GM18505 (cell line): ENCODE data around the gene CDK5R1.
A peak's percentile ranks its signal among the peaks of the same experiment; 100 is the strongest.

Source experiments
- ATAC-seq: cut with Tn5 transposase; IDR thresholded peaks from one replicate; pipeline ENCODE4 v1.9.1; 2021; ENCODE audit not compliant: unreplicated experiment
- POLR2A ChIP-seq: IDR thresholded peaks from 4 replicates; pipeline ENCODE4 v1.6.1; 2011; ENCODE audit warnings: borderline replicate concordance; ENCODE audit not compliant: insufficient read depth, insufficient read length; ENCODE audit errors: extremely low read depth

The CDK5R1 gene

DNA sequence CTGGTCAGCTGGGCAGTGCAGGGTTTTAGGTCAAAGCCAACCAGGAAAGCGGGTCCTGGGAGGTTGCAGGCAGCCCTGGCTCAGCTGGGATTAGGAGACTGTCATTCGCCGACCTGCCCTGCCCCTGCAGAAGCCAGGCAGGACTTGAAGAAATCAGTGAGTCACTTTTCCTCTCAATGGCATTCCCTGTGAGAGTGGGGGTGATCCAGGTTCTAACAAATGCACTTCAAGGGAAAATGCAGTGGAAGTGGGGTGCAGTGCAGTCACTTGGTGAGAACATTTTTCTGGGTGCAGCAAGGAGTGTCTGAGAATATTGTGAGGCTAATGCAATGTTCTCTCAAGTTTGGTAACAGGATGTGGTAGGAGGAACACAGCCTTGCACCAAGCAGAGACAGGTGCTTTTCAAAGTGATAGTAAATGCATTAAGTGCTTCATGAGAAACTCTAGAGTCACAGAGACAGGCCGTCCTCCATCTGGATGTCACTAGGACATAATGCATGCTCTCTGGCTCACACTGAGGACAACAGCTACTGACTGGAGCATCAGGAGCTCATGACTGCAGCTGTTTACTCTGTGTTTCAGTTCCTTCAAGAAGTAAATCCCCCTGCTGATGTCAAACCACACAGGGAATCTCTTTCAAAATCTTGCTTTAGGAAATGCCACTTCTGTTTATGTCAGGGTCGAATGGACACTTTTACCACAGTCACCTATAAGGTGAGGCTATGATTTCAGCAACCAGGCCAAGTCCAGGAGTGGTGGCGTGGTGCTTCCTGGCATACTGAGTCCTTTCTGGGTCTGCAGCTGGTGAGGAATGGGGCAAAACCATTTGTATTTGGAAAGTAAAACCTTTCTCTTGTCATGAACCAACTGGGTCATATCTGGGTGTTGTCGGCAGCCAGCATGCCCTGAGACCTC, 16.7 kb downstream of the CDK5R1 start:
- ATAC-seq, result peak; percentile 79
- TF ChIP-seq POLR2A, result no peak

GRCh38 chr17:32504166-32504990, 17.6 kb downstream of the CDK5R1 start:
- peak; percentile 23 for ATAC-seq
- TF ChIP-seq POLR2A, result no peak

DNA sequence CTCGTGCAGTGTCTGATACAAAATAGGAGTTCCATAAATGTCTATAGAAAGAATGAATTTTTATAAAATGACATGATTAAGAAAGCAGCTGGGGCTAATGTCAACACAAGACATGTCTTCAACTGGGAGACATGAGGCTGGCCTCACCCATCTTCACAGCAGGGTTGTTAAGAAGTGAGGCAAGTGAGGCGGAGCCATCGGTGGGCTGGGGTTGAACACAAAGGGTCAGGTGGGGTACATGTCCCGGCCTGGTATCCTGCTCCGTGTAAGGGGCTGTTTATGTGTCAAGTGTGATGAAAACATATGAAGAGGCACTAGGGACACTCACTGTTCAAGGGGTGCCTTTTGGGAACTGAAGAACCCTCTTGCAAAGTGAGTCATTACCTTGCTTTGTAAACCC, 22.1 kb downstream of the CDK5R1 start:
- no peak for TF ChIP-seq POLR2A
- ATAC-seq, result no peak

DNA sequence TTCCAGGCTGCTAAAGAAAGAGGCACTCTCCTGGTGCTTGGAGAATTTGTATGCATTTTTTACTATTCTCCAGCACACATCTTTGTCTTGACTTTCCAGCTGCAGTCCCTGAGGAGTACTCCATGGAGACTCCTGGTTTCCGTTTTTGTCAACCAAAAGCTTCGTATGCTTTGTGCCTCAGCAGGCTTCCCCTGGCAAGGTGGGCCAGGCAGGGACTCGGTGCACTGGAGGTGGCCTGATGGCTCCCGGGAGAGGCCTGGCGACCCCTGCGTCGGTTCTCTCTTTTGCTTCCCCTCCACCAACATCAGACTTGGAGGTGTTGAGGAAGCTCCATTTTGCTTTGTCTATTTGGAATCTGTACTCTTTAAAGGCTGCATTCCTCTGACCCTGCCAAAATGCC, 23.7 kb downstream of the CDK5R1 start:
- TF ChIP-seq POLR2A, result no peak
- ATAC-seq, result no peak

DNA sequence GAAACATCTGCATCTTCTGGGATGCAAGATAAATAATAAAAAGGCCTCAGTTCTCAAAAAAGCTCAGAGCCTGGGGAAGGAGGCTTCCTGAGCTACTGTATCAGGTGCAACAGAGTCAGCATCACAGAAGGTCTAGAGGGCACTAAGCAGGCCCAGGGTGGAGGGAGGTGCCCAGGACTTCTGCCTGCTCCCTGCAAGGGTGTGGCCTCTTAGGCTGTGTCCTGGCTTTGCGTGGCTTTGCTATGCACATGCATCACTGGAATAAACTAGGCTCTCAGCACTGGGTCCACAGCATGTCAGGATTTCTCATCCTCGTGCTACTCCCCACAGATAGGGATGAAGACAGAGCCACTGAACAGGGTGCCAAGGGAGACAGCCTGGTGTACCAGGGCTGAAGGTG, 25.5 kb downstream of the CDK5R1 start:
- ATAC-seq, result no peak
- no peak for TF ChIP-seq POLR2A

DNA sequence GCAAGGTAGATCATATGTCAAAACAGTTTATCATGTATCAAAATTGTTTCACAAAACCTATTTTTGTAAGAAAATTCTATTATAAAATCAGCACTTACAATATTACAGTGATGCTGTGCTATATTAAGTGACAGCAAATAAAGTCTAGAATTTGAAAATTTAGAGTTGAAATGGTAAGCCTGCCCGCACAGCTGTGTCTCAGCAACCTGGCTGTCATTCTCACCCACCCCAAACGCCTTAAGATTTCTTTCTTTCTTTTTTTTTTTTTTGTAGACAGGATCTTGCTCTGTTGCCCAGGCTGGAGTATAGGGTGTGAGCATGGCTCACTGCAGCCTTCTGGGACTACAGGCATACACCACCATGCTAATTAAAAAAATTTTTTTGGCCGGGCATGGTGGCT, 26.8 kb downstream of the CDK5R1 start:
- no peak for TF ChIP-seq POLR2A
- no peak for ATAC-seq

DNA sequence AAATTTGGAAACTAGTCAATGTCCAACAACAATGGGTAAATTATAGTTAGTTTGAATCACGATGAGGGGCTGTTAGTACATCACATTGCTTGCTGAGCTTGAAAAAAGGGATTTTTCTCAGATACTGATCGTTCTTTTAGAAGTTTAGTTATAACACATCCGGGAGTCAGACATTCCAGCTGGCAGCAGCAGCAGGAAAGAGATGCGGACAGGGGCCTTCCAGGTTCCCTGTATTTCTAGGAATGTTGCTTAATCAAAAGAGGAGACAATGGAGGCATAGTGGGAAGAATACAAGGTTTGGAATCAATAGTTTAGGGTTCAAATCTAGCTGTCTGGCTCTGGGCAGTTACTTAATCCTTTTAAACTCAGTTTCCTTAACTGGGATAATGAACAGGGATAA, 27.8 kb downstream of the CDK5R1 start:
- no peak for TF ChIP-seq POLR2A
- no peak for ATAC-seq

GRCh38 chr17:32515677-32516383, 29.0 kb downstream of the CDK5R1 start:
- ATAC-seq, result no peak
- TF ChIP-seq POLR2A, result peak; percentile 36

DNA sequence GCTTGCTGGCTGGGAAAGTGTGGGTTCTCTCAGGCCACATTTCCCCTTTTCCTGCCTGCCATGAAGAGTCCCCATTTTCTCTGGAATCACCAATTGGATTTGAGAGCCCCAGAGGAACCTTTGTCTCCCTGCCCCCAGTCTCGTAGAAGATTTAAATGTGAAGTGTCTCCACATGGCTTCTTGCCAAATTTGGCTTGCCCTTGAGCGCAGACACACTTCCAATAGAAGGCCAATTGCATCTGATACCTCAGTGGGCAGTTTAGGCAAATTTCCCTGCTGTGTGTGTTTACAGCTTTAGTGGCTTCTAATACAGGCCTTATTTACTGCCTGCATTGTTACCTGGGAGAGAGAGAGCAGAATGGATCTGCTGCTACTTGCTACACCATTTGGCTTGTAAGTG, 29.7 kb downstream of the CDK5R1 start:
- no peak for TF ChIP-seq POLR2A
- no peak for ATAC-seq

- ATAC-seq, result no peak
- no peak for TF ChIP-seq POLR2A
Measured at GRCh38 chr17:32516940-32517701, 30.3 kb downstream of the CDK5R1 start.

- no peak for TF ChIP-seq POLR2A
- ATAC-seq, result no peak
Measured at GRCh38 chr17:32517982-32518381, 31.2 kb downstream of the CDK5R1 start.

- TF ChIP-seq POLR2A, result no peak
- no peak for ATAC-seq
Measured at GRCh38 chr17:32518646-32519227, 31.9 kb downstream of the CDK5R1 start.

DNA sequence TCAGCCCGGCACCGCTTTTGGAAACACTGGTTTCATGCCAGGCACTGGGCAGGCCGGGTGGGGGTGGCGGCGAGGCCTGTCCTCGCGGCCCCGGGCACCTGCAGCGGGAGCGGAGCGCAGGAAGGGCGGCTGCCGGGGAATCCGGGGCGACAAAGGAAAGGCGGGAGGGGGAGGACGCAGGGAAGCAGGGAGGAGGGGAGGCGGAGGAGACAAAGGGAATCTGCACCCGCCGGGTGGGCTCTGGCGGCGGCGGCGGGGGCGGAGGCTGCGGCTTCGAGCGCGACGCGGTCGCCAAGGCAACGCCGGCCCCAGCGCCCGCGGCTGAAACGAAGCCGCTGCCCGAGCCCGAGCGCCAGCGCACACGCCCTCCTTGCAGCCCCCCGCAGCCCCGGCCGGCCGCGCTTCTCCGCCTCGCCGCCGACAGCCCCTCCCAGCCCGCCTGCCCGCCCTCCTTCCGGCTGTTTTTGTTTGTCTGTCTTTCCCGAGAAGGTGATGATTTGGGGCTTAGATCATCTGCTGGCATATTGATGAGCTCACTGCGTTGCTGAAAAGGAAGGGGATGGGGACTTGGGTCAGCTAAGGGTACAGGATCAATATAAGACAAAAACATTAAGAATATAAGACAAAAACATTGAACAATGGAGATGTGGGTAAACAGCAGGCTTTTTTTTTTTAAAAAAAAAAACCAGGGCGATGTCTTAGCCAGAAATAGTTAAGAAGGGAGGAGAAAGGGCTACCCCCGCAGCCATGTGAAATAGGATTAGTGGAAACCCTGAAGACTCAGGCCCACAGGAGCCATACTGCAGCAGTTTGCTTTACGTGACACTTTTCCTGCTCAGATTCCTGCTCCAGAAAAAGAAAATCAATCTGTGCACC, 32.7 kb downstream of the CDK5R1 start:
- no peak for ATAC-seq
- no peak for TF ChIP-seq POLR2A
